H54 (cell line): Measurements from ENCODE around the gene RIMS3.
A peak's percentile ranks its signal among the peaks of the same experiment; 100 is the strongest.

Experiments
- DNase-seq: peaks from one replicate; pipeline ENCODE4 v3.0.0; 2011; ENCODE audit warnings: low spot score, mixed read lengths; ENCODE audit not compliant: insufficient read length
- FAIRE-seq: peaks from 3 replicates; lab custom pipeline; 2011; peaks lifted over from hg19 to GRCh38; lab: Jason Lieb, UNC
- POLR2A ChIP-seq: IDR thresholded peaks from 2 replicates; pipeline ENCODE4 v1.6.1; 2011; ENCODE audit warnings: low read depth, mild to moderate bottlenecking, low read length

The RIMS3 gene

DNA sequence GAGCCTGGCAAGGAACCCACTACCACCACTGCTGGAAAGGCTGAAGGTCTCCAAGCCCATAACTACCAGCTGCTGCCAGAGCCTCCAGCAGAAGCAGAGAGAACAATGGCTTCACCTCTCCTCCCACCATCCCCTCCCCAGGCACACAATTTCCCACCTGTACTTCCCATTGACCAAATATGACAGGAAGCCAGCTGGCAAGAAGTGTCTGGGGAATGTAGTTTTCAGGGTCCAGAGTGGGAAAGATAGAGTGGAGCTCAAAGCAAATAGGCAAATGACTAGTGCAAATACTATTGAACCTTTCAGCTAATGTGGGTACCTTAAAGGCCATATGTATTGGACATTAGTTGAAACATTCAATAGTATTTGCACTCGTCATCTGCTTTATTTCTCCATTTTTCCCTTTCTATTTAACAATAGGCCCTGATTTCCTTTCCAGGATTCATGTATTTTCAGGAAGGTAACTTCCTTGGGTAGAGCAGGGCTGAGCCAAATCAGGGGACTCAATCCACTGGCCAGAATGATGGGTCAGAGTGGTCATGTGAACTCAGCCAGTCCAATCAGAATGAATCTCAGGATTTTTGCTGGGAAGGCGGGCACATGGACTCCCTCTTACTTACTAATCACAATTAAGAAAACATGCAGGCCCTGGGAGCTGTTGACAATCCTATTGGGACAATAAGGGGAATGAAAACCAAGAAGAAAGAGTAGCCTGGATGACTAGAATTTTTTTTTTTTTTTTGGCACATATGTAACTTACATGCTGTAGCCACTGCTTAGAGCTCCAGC is 13.9 kb upstream of the RIMS3 start:
- FAIRE-seq (no peak), DNase-seq (no peak)
- no peak for TF ChIP-seq POLR2A

GRCh38 chr1:40676501-40676900 is 11.0 kb upstream of the RIMS3 start:
- FAIRE-seq (no peak), DNase-seq (no peak)
- TF ChIP-seq POLR2A, result no peak

DNA sequence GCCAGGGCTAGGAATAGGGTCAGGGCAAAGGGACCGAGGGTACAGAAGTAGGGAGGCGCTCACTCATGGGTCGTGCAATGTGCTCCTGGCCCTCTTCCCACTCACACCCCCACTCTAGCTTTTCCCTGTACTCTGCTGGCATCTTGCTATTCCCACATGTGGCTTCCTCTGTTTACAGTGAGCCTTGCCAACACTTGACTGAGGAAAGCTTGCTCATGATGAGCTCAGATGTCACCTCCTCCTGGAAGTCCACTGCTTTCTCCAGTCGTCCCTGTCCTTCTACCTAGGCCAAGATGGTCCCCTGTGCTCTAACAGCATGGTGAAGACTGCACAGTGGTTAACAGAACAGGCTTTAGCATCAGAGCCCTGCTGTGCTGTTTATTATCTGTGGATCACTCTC is 8.0 kb upstream of the RIMS3 start:
- no peak for TF ChIP-seq POLR2A
- FAIRE-seq, result no peak
- DNase-seq, result no peak

- DNase-seq, result peak; percentile 90
- FAIRE-seq, result peak; percentile 27
- TF ChIP-seq POLR2A, result no peak
These were observed 3.5 kb upstream of the RIMS3 start for GRCh38 chr1:40668769-40669525.

DNA sequence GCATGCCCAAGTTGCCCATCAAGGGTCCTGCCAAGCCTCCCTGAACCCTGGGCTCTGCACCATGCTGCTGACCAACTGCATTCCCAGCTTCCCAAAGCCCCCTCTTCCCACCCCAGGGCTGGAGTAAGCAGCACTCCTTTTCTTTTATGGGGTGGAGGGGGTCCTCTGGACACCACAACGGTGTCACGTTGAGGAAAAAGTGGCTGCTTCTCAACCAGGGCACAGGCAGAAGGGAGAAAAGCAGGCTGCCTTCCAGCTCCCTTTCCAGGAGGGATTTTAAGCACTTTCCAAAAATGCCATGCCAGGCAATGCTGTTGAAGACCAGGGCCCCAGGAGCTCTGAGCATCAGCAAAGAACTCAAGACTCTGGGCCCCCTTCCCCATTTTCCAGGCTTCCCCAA is 691 bp downstream of the RIMS3 start:
- no peak for FAIRE-seq
- no peak for TF ChIP-seq POLR2A
- DNase-seq, result no peak

DNA sequence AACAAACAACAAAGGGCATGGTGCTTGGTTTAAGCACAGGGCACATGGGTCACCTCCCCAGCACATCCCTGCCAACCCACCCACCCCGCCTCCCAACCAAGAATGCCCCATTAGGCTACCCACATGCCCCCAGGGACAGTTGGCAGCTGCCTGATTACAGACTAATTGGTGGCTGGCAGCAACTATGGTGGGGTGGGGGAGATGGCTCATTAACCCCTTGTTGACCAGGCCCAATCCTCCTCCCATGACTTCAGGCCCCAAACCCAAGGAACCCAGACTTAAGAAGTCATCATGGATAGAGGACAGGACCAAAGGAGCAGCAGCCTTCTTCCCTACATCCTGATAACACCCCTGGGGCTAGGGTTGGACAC is 1.3 kb downstream of the RIMS3 start:
- TF ChIP-seq POLR2A, result no peak
- no peak for FAIRE-seq
- DNase-seq, result no peak

DNA sequence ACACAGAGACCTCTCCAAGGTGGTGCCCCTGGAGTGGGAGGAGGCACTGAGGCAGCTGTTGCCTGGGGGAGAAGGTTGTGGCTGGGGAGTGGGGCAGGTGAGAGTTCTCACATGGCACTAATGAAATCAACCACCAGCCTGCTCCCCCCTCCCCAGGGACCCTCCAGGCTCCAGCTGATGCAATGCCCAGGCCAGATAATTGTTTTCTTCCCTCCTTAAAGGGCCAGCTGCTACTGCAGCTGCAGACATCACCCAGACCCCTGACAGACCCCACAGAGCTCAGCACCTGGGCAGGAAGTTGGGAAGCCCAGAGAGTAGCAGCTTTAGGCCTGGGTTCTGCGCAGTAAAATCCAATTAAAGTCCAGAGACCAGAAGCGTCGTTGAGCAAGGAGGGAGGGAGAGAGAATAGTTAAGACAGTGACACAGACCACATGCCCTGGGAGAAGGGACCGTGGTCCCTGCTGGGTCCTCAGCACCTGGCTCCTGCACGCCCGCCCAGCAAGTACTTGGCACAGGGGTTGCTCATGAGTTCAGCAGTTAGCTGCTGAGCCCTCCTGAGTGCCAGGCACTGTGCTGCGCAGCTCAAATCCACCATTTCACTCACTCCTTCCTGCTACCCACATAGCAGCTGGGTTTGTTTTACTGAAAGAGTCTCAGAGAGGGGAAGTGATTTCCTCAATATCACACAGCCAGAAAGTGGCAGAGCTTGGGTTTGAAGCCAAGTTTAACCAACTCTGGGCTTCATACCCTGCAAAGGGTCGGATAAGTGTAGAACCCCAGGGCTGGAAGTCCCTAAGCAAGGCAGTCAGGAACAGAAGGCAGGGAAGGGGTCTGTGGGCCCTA is 1.9 kb downstream of the RIMS3 start:
- DNase-seq (no peak), FAIRE-seq (no peak)
- TF ChIP-seq POLR2A, result no peak

DNA sequence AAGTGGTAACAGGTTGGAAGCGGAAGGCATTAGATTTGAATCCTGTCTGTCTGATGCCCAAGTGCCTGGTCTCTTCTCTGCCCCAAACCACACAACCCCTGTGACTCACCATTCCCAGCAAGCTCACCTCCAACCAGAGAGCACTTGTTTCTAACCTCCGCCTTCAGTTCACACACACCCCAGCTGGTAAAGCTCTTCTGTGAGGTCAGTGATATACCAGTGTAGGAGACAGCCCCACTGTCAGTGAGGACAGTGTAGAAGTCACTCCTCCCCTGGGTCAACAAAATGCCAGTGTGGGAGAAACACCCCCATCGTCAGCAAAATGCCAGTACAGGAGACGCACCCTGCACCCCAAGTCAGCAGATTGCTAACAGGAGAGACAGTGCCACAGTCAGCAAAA is 2.6 kb downstream of the RIMS3 start:
- TF ChIP-seq POLR2A, result no peak
- DNase-seq (peak; percentile 93), FAIRE-seq (peak; percentile 93)

- no peak for TF ChIP-seq POLR2A
- peak; percentile 49 for DNase-seq
- FAIRE-seq, result no peak
These were observed 3.3 kb downstream of the RIMS3 start for GRCh38 chr1:40662151-40662550.

- FAIRE-seq (no peak), DNase-seq (no peak)
- no peak for TF ChIP-seq POLR2A
These were observed 3.8 kb downstream of the RIMS3 start for GRCh38 chr1:40661678-40662077.

- no peak for FAIRE-seq
- no peak for TF ChIP-seq POLR2A
- DNase-seq, result no peak
These were observed 5.9 kb downstream of the RIMS3 start for GRCh38 chr1:40659649-40659947.

- FAIRE-seq (no peak), DNase-seq (no peak)
- TF ChIP-seq POLR2A, result no peak
These were observed 6.5 kb downstream of the RIMS3 start for GRCh38 chr1:40658751-40659648.

GRCh38 chr1:40657046-40657445 is 8.4 kb downstream of the RIMS3 start:
- FAIRE-seq, result no peak
- no peak for TF ChIP-seq POLR2A

GRCh38 chr1:40653851-40654537 is 11.5 kb downstream of the RIMS3 start:
- DNase-seq, result no peak
- no peak for TF ChIP-seq POLR2A
- no peak for FAIRE-seq

More at GRCh38 chr1:40657046-40657445, 8.4 kb downstream of the RIMS3 start:
- DNase-seq, result no peak
